T-helper 17 cell (primary cell): Measurements from ENCODE around the gene IGSF9. TPM values are rescaled to one million over a fixed set of nuclear protein-coding genes. Genes with fewer than 3 reads are reported as not detected.
A peak's percentile ranks its signal among the peaks of the same experiment; 100 is the strongest.

Experiments
- ATAC-seq: fragments of 150-1000 bp; cut with Tn5 transposase; 2 replicates; pipeline ENCODE4 v1.10.0; 2021; ENCODE audit warnings: mild to moderate bottlenecking, moderate library complexity
- DNase-seq, 3 donors: peaks; one replicate each; pipeline versions ENCODE4 v3.0.0 to v3.0.0-alpha.2; 2020 to 2021
- H3K9me3 ChIP-seq: one replicate; pipeline ENCODE4 v1.7.0; 2013; ENCODE audit warnings: low read length, mild to moderate bottlenecking; ENCODE audit not compliant: control insufficient read depth, poor library complexity, severe bottlenecking
- H3K27ac Mint-ChIP-seq: one replicate; pipeline ENCODE4 v1.8.0; 2022; ENCODE audit warnings: mild to moderate bottlenecking, moderate library complexity, mixed read lengths
- H3K27me3 Mint-ChIP-seq: one replicate; pipeline ENCODE4 v1.8.0; 2022; ENCODE audit warnings: mixed read lengths
- H3K36me3 Mint-ChIP-seq: one replicate; pipeline ENCODE4 v1.8.0; 2022; ENCODE audit warnings: low read depth, mixed read lengths
- H3K4me1 Mint-ChIP-seq: one replicate; pipeline ENCODE4 v1.8.0; 2022; ENCODE audit warnings: mild to moderate bottlenecking, mixed read lengths
- H3K4me3 Mint-ChIP-seq: one replicate; pipeline ENCODE4 v1.8.0; 2022; ENCODE audit warnings: mild to moderate bottlenecking, moderate library complexity, mixed read lengths
- total RNA-seq, 4 donors: library from RNA in 2 of 4; stranded (reverse) in 2 of 4; gene quantifications; one replicate each; pipeline ENCODE4 v1.2.3 and lab custom pipeline; 2022 to 2026

The IGSF9 gene
- total RNA-seq, 2 donors from 2014 or later = 0.07 TPM; not detected in 1

- no peak overlapping the region for H3K4me3 Mint-ChIP-seq
- ATAC-seq = no peak
- peak overlapping the region; percentile 14 for H3K27ac Mint-ChIP-seq
- peaks cover 5% of the 10 kb centered on the region for H3K36me3 Mint-ChIP-seq
- peaks cover 60% of the 10 kb centered on the region for H3K27me3 Mint-ChIP-seq
- DNase-seq = no peak
- no peaks in the 10 kb centered on the region for H3K9me3 ChIP-seq
- peaks cover 22% of the 10 kb centered on the region for H3K4me1 Mint-ChIP-seq
Observed at GRCh38 chr1:159938211-159938852, 7.1 kb downstream of the IGSF9 start.

DNA sequence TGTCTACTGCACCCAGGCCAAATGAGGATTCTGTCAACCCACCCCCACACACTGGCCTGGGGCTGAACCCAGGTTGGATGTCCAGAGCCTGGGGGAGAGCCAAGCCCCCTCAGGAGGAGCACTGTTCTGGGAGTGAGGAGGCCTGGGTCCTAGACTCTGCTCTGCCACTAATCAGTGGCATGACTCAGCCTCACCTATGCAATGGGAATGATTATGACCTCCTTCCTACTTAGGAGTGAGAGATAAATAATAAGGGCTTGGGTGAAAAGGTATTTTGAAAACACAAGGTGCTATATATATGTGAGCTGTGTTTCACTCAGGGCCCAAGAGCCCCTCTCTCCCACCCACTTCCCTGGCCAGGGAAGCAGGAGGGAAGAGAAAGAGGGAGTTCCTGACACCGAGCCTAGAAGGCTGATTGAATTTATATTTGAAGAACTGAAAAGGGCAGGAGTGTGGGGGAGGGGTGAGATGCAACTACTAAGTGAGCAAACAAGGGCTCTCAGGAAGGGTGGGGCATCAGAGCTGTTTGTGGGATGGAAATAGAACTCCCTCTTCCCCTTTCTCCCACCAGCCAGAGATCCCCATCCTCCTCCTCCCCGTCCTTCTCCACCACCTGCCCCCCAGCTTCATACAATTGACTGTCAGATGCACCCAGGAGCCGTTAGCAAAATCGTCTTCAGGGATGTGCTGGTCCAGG lies 8.2 kb downstream of the IGSF9 start:
- Mint-ChIP-seq H3K4me3 (no peak overlapping the region), H3K27ac (no peak overlapping the region), H3K27me3 (peaks cover 51% of the 10 kb centered on the region), H3K4me1 (peaks cover 24% of the 10 kb centered on the region), H3K36me3 (peaks cover 5% of the 10 kb centered on the region)
- no peak for ATAC-seq
- H3K9me3 ChIP-seq = no peaks in the 10 kb centered on the region
- DNase-seq = no peak

GRCh38 chr1:159936273-159936904 lies 9.0 kb downstream of the IGSF9 start:
- peaks cover 24% of the 10 kb centered on the region for H3K4me1 Mint-ChIP-seq
- H3K36me3 Mint-ChIP-seq = peaks cover 5% of the 10 kb centered on the region
- peak; percentile 88 for ATAC-seq
- H3K9me3 ChIP-seq = no peaks in the 10 kb centered on the region
- H3K27ac Mint-ChIP-seq = no peak overlapping the region
- peak overlapping the region; percentile 31 for H3K4me3 Mint-ChIP-seq
- peak; percentile 71 to 87 (median 71) for DNase-seq
- peaks cover 45% of the 10 kb centered on the region for H3K27me3 Mint-ChIP-seq

DNA sequence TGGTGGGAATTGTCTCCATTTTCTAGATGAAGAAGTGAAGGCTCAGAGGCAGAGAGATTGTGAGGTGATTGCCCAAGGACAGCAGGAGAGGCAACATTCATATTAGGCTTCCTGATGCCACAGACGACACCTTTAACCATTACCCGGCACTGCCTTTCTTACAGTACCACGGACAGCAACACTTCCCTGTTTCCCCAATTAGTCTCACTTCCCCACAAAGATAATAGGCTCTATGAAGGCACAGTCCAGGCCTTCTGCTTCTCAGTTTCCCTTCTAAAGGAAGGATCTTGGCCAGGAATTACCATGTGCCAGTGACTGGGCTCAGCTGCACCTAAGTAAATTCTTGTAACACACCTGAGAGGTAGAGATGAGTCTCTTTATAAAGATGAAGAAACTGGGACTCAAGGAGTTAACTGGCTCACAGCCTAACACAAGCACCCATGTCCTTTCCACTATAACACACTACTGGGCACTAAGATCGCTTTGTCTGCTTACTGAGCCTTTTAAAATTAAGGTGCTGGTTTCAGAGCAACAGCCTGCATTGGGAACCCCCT lies 9.6 kb downstream of the IGSF9 start:
- no peak for DNase-seq
- Mint-ChIP-seq H3K4me3 (no peak overlapping the region), H3K27me3 (peaks cover 39% of the 10 kb centered on the region), H3K36me3 (peaks cover 5% of the 10 kb centered on the region), H3K27ac (peak overlapping the region; percentile 49), H3K4me1 (peaks cover 22% of the 10 kb centered on the region)
- H3K9me3 ChIP-seq = no peaks in the 10 kb centered on the region
- no peak for ATAC-seq

DNA sequence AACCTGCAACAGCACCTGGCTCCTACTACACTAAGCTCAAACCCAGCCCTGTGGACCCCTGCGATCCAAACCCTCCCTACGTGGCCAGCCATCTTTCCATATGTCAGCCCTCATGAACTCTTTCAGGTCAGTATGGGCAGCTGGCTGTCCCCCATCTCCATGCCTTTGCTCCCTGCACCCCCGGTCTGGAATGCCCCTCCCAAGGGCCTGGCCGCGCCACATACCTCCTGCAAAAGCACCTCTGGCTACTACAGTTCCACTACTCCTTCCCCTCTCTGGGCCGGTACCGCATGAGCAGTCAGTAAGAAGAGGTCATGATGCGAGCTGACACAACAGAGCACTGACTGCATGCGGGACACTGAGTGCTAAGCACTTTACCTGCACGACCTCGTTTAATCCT lies 10.1 kb downstream of the IGSF9 start:
- DNase-seq (no peak), ATAC-seq (no peak)
- H3K27me3 Mint-ChIP-seq = peaks cover 34% of the 10 kb centered on the region
- peaks cover 5% of the 10 kb centered on the region for H3K36me3 Mint-ChIP-seq
- H3K27ac Mint-ChIP-seq = peak overlapping the region; percentile 49
- H3K4me3 Mint-ChIP-seq = no peak overlapping the region
- peaks cover 22% of the 10 kb centered on the region for H3K4me1 Mint-ChIP-seq
- no peaks in the 10 kb centered on the region for H3K9me3 ChIP-seq

DNA sequence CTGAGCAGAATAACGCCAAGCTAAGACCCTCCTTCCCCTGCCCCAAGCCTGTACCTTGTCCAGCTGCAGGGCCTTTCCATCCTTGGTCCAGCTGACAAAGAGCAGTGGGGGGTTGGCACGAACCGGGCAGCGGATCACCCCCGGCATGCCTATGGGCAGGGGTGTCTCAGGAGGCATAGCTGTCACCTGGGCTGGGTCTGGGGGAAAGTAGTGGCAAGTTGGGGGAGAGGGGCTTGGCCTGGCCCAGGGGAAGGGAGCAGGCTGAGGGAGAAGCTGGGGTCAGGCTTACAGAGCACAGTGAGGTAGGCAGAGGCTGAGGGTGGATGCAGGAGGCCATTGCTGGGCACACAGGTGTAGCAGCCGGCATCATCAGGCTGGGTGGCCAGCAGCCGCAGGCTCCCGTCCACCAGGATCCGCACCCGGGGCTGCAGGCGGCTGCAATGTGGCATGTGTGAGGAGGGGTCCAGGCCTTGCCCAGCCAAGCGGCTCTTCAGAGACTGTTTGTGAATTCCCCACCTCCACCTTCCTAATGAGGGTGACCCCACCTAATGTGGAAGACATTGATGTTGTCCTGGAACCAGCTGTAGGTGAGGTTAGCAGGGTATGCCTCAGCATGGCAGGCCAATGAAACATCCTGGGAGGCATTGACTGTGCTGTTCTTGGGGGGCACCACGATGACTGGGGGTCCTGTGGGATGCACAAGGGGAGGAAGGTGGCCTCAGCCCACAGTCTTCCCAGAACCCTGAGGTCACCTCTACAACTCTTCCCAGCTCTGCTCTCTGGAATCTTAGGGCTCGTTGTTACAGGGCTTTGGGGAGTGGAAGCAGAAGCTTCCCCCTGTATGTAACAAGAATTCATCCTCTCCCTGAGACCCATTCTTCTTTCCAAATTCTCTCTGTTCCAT lies 11.0 kb downstream of the IGSF9 start:
- H3K9me3 ChIP-seq = no peaks in the 10 kb centered on the region
- H3K36me3 Mint-ChIP-seq = peaks cover 5% of the 10 kb centered on the region
- DNase-seq (no peak), ATAC-seq (no peak)
- peak overlapping the region; percentile 29 for H3K27ac Mint-ChIP-seq
- H3K27me3 Mint-ChIP-seq = peaks cover 25% of the 10 kb centered on the region
- no peak overlapping the region for H3K4me3 Mint-ChIP-seq
- peaks cover 27% of the 10 kb centered on the region for H3K4me1 Mint-ChIP-seq

DNA sequence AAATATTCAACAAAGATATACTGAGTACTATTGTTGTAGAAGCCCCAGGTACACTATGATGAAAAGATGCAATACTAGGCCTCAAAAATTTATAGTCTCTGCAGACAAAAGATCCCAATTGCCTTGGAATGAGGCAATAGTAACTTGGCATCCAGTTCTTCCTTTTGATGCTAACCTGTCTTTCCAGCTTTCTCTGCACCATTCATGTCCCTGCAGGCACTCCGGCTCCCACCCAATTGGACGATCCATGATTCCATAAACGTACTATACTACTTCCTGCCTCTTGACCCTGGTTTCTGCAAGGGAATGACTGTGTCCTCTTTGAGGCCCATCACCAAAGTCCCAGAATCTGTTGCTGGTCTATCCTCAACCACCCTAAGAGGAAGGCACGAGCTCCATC lies 12.1 kb downstream of the IGSF9 start:
- Mint-ChIP-seq H3K27ac (peak overlapping the region; percentile 29), H3K4me3 (no peak overlapping the region), H3K4me1 (peaks cover 23% of the 10 kb centered on the region), H3K27me3 (peaks cover 15% of the 10 kb centered on the region), H3K36me3 (no peaks in the 10 kb centered on the region)
- no peak for DNase-seq
- H3K9me3 ChIP-seq = no peaks in the 10 kb centered on the region
- no peak for ATAC-seq

- Mint-ChIP-seq H3K36me3 (no peaks in the 10 kb centered on the region), H3K27me3 (peaks cover 11% of the 10 kb centered on the region), H3K4me3 (no peak overlapping the region), H3K27ac (peak overlapping the region; percentile 29), H3K4me1 (peaks cover 21% of the 10 kb centered on the region)
- ATAC-seq = no peak
- no peaks in the 10 kb centered on the region for H3K9me3 ChIP-seq
- no peak for DNase-seq
Observed at GRCh38 chr1:159932296-159933285, 12.8 kb downstream of the IGSF9 start.

DNA sequence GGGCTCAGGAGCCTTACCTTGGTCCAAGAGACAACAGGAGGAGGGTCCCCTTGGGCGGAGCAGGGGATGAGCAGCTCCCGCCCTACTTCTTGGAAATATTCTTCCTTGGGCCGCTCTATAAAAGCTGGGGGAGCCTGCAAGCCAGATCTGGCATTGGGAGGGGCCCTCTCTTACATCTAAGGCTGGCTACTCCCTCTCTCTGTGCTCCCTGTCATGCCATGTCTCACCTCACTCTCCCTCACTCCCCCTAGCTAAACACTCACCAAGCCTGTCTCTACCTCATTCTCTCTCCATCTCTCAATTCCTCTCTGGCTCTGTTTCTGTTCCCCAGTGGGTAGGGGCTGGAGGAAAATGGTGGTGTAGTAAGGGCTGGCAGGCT lies 13.6 kb downstream of the IGSF9 start:
- no peak overlapping the region for H3K27ac Mint-ChIP-seq
- peaks cover 11% of the 10 kb centered on the region for H3K27me3 Mint-ChIP-seq
- DNase-seq = no peak
- no peaks in the 10 kb centered on the region for H3K9me3 ChIP-seq
- no peak for ATAC-seq
- peaks cover 26% of the 10 kb centered on the region for H3K4me1 Mint-ChIP-seq
- H3K36me3 Mint-ChIP-seq = no peaks in the 10 kb centered on the region
- H3K4me3 Mint-ChIP-seq = no peak overlapping the region

- DNase-seq (no peak), ATAC-seq (no peak)
- Mint-ChIP-seq H3K27me3 (peaks cover 11% of the 10 kb centered on the region), H3K27ac (no peak overlapping the region), H3K4me3 (no peak overlapping the region), H3K36me3 (no peaks in the 10 kb centered on the region), H3K4me1 (peaks cover 27% of the 10 kb centered on the region)
- no peaks in the 10 kb centered on the region for H3K9me3 ChIP-seq
Observed at GRCh38 chr1:159931101-159931794, 14.2 kb downstream of the IGSF9 start.

GRCh38 chr1:159930634-159931033 lies 14.8 kb downstream of the IGSF9 start:
- Mint-ChIP-seq H3K27me3 (peaks cover 9% of the 10 kb centered on the region), H3K36me3 (no peaks in the 10 kb centered on the region), H3K4me3 (no peak overlapping the region), H3K27ac (no peak overlapping the region), H3K4me1 (peaks cover 30% of the 10 kb centered on the region)
- DNase-seq = no peak
- no peak for ATAC-seq
- no peaks in the 10 kb centered on the region for H3K9me3 ChIP-seq
